Small intestine (tissue), 7 donors: Measurements from ENCODE around the gene MAJIN. TPM values are rescaled to one million over a fixed set of nuclear protein-coding genes. Genes with fewer than 3 reads are reported as not detected.
A peak's percentile ranks its signal among the peaks of the same experiment; 100 is the strongest.

ENCODE experiments used
- DNase-seq, 2 donors: peaks; one replicate each; pipeline versions ENCODE4 v3.0.0 to v3.0.0-alpha.2; 2013
- FAIRE-seq: peaks from 2 replicates; lab custom pipeline; 2012; peaks lifted over from hg19 to GRCh38; lab: Jason Lieb, UNC
- H3K27ac ChIP-seq, 3 donors: one replicate each; pipeline ENCODE4 v1.5.1; 2013; ENCODE audit warnings: low read length in 2 of 3, mild to moderate bottlenecking in 2 of 3, control low read depth in 1 of 3, inconsistent platforms in 1 of 3, low read depth in 1 of 3, moderate library complexity in 1 of 3
- H3K27me3 ChIP-seq, 3 donors: one replicate each; pipeline ENCODE4 v1.6.1; 2013; ENCODE audit warnings: low read length in 3 of 3, inconsistent platforms in 1 of 3; ENCODE audit not compliant: control insufficient read depth in 3 of 3, insufficient read depth in 3 of 3
- H3K36me3 ChIP-seq, 3 donors: one replicate each; pipeline ENCODE4 v1.6.1; 2013; ENCODE audit warnings: low read length in 3 of 3, inconsistent platforms in 1 of 3, low read depth in 1 of 3, mild to moderate bottlenecking in 1 of 3, moderate library complexity in 1 of 3; ENCODE audit not compliant: control insufficient read depth in 3 of 3, insufficient read depth in 2 of 3
- H3K4me1 ChIP-seq, 3 donors: one replicate each; pipeline ENCODE4 v1.6.1; 2013; ENCODE audit warnings: low read length in 2 of 3, inconsistent platforms in 1 of 3, low read depth in 1 of 3, mild to moderate bottlenecking in 1 of 3, moderate library complexity in 1 of 3; ENCODE audit not compliant: control insufficient read depth in 3 of 3, insufficient read depth in 2 of 3
- H3K4me3 ChIP-seq, 3 donors: one replicate each; pipeline ENCODE4 v1.5.1; 2013; ENCODE audit warnings: low read length in 3 of 3, control low read depth in 1 of 3, inconsistent platforms in 1 of 3, low read depth in 1 of 3, mild to moderate bottlenecking in 1 of 3, moderate library complexity in 1 of 3
- H3K9me3 ChIP-seq, 2 donors: one replicate each; pipeline ENCODE4 v1.6.1; 2013; ENCODE audit warnings: low read depth in 1 of 2, low read length in 1 of 2; ENCODE audit not compliant: control insufficient read depth in 2 of 2, insufficient read depth in 1 of 2
- WGBS, 3 donors: extraction: QIAGEN DNeasy Blood & Tissue Kit; methylation state at CpG; one replicate each; pipeline ENCODE4 v1.1.7; 2013; 5-methylcytosine and 5-hydroxymethylcytosine counted together
- polyA plus RNA-seq, 4 donors: library from polyadenylated mRNA; stranded (reverse) in 3 of 4; unstranded in 1 of 4; fragments of 200-250 nt in 3 of 4; fragments of 120-200 nt in 1 of 4; gene quantifications; one replicate each; pipeline versions ENCODE4 v1.2.1 to v1.2.3, GENCODE V29; 2013
- donor health status: healthy with polysubstance abuse.
- donor health status: control.
- donor health status: control.
- donor health status: Bipolar disorder and iron deficiency.
- donor health status: healthy.

The MAJIN gene
- polyA plus RNA-seq, 4 donors, result 0.25 TPM; not detected in 3

GRCh38 chr11:64894070-64894811 is 77.7 kb downstream of the MAJIN start:
- DNase-seq (peak; percentile 93), FAIRE-seq (no peak)
- Histone ChIP-seq H3K4me1 (peaks cover 0 to 17% (median 0%) of the 10 kb centered on the region in 3 donors), H3K9me3 (no peaks in the 10 kb centered on the region), H3K36me3 (peaks cover 0 to 90% (median 9%) of the 10 kb centered on the region in 3 donors), H3K27ac (peak overlapping the region; percentile 91 to 95 (median 92)), H3K4me3 (peak overlapping the region in 2 of 3 donors; percentile 49 to 74), H3K27me3 (no peaks in the 10 kb centered on the region)
- 14 to 30% (median 20%) methylated on average over 13 to 14 of the region's 14 CpGs for WGBS, 3 donors

DNA sequence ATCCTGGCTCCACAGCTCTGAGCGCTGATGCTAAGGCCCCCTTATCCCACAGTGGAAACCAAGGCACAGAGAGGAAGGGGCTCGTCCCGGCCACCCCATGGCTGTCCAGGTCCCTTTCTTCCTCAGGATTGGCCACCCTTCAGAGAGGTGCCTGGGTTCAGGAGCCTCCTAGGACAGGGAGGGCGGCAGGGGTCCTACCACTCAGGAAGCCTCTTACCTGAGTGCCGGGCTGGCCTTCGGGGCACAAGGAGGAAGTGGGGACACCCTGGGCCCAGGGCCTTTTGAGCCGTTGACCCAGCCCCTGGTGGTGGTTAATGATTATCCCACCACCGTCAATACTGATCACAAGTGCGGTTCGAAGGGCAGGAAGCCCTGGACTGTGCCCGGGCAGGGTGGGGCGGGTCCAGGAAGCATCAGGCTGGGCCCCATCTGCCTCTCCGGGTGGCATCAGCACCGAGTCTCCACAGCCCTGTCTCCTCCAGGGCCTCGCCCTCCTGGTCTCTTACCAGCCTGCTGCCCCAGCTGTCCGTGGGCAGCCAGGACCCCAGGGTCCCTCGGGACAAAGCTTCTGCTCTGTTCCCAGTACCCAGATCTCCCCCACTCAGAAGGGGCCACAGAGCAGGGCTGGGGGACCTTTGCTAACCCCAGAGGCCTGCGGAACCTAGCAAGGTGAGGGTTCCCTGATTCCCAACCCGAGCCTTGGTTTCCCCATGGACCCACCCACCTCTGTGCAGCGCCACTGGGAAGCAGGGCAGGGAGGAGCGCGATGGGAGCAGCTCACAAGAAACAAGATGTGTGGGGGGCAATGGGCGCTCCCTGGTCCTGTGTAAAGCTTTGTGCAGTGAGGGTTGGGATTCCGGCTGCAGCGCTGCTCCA is 78.5 kb downstream of the MAJIN start:
- peak overlapping the region; percentile 95 to 100 (median 98) for H3K27ac ChIP-seq
- DNase-seq (peak; percentile 98 to 99), FAIRE-seq (no peak)
- peak overlapping the region; percentile 61 to 89 (median 74) for H3K4me3 ChIP-seq
- no peaks in the 10 kb centered on the region for H3K9me3 ChIP-seq
- H3K4me1 ChIP-seq, result peaks cover 0 to 22% (median 0%) of the 10 kb centered on the region in 3 donors
- 18 to 59% (median 29%) methylated on average over 17 to 25 of the region's 25 CpGs for WGBS, 3 donors
- H3K27me3 ChIP-seq, result no peaks in the 10 kb centered on the region
- peaks cover 0 to 83% (median 9%) of the 10 kb centered on the region in 3 donors for H3K36me3 ChIP-seq

GRCh38 chr11:64892838-64893193 is 79.1 kb downstream of the MAJIN start:
- H3K27ac ChIP-seq, result peak overlapping the region; percentile 95 to 100 (median 98)
- peak overlapping the region; percentile 61 to 89 (median 74) for H3K4me3 ChIP-seq
- 17 to 63% (median 37%) methylated on average over 10 of the region's 10 CpGs for WGBS, 3 donors
- H3K9me3 ChIP-seq, result no peaks in the 10 kb centered on the region
- H3K27me3 ChIP-seq, result no peaks in the 10 kb centered on the region
- peaks cover 0 to 27% (median 0%) of the 10 kb centered on the region in 3 donors for H3K4me1 ChIP-seq
- FAIRE-seq, result no peak
- no peak for DNase-seq
- H3K36me3 ChIP-seq, result peaks cover 0 to 77% (median 9%) of the 10 kb centered on the region in 3 donors

GRCh38 chr11:64892411-64892831 is 79.5 kb downstream of the MAJIN start:
- Histone ChIP-seq H3K4me1 (peaks cover 0 to 31% (median 0%) of the 10 kb centered on the region in 3 donors), H3K27me3 (no peaks in the 10 kb centered on the region), H3K9me3 (no peaks in the 10 kb centered on the region), H3K4me3 (peak overlapping the region; percentile 61 to 89 (median 74)), H3K27ac (peak overlapping the region; percentile 95 to 100 (median 98)), H3K36me3 (peaks cover 0 to 73% (median 9%) of the 10 kb centered on the region in 3 donors)
- 24 to 55% (median 36%) methylated on average over 11 of the region's 11 CpGs for WGBS, 3 donors
- no peak for FAIRE-seq
- DNase-seq, result peak in 1 of 2 donors; percentile 51

GRCh38 chr11:64891880-64892279 is 80.0 kb downstream of the MAJIN start:
- FAIRE-seq, result no peak
- Histone ChIP-seq H3K36me3 (peaks cover 0 to 67% (median 9%) of the 10 kb centered on the region in 3 donors), H3K4me1 (peaks cover 0 to 37% (median 0%) of the 10 kb centered on the region in 3 donors), H3K4me3 (peak overlapping the region; percentile 61 to 89 (median 74)), H3K27me3 (no peaks in the 10 kb centered on the region), H3K27ac (peak overlapping the region; percentile 95 to 100 (median 98)), H3K9me3 (no peaks in the 10 kb centered on the region)
- 7 to 49% (median 27%) methylated on average over 5 of the region's 5 CpGs for WGBS, 3 donors
- no peak for DNase-seq

GRCh38 chr11:64891215-64891848 is 80.6 kb downstream of the MAJIN start:
- no peaks in the 10 kb centered on the region for H3K9me3 ChIP-seq
- H3K4me3 ChIP-seq, result peak overlapping the region; percentile 61 to 89 (median 74)
- DNase-seq, result peak; percentile 94 to 97
- peaks cover 0 to 39% (median 0%) of the 10 kb centered on the region in 3 donors for H3K4me1 ChIP-seq
- peaks cover 0 to 62% (median 9%) of the 10 kb centered on the region in 3 donors for H3K36me3 ChIP-seq
- H3K27me3 ChIP-seq, result no peaks in the 10 kb centered on the region
- peak overlapping the region; percentile 95 to 100 (median 98) for H3K27ac ChIP-seq
- WGBS, 3 donors, result 14 to 75% (median 34%) methylated on average over 25 of the region's 25 CpGs
- no peak for FAIRE-seq

GRCh38 chr11:64890522-64890939 is 81.4 kb downstream of the MAJIN start:
- Histone ChIP-seq H3K36me3 (peaks cover 0 to 54% (median 9%) of the 10 kb centered on the region in 3 donors), H3K27me3 (no peaks in the 10 kb centered on the region), H3K4me3 (peak overlapping the region; percentile 55 to 89 (median 74)), H3K27ac (peak overlapping the region; percentile 95 to 100 (median 98)), H3K4me1 (peaks cover 0 to 46% (median 0%) of the 10 kb centered on the region in 3 donors), H3K9me3 (no peaks in the 10 kb centered on the region)
- WGBS, 3 donors, result 22 to 59% (median 34%) methylated on average over 7 of the region's 7 CpGs
- DNase-seq (peak; percentile 45 to 62), FAIRE-seq (no peak)
